Cerebellar cortex (tissue), 1 donor: Measurements from ENCODE around the gene PUDP.
"Not testable (repeated sequence)": the region's sequence is repeated elsewhere in the genome, so short reads cannot be mapped to it uniquely, and the experiment has no call there.

ENCODE experiments used
- DNase-seq: peaks from one replicate; pipeline ENCODE4 v3.0.0-alpha.2; 2015; ENCODE audit warnings: low spot score

The PUDP gene

DNA sequence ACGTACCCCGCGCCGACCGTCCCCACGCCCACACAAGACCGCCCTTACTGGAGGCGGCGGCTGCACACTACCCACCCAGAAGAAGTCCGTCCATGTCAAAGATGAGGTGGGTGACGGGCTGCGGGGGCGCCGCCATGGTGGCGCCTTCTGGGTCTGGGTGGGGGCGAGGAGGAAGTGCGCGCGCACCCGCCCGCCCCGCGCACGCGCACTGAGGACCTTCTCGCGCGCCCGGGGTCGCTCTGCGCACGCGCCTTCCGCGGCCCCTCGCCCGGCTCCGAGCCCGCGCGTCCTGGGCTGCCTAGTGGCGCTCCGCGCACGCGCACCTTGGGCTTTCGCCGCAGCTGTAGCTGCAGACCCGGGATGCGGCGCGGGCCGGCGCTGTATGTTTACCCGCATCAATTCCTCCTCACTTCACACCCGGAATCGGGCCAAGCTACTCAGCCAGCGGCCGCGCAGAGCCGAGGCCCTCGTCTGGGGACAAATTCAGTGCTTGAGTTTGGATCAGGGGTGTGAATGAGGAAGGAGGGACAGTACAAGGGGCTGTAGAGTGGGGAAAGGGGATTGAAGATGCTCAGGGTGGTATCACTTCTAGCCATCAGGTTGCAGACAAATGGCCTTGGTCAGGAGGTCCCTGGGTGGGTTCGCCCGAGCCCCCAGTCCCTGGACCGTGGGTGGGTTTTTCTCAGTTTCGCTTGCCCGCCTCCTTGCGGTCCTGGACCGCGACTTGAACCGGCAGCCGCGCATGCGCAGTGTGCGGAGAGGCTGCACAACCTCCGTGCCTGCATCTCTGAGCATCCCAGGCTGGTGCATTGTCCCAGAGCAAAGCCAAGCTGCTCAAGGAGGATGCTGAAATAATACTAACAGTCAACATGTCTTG lies at the start of gene PUDP:
PUDP (minus strand) TSS at position 176 of the 877 bp plus-strand sequence; CDS start at position 136, 40 bp downstream.
- peak; percentile 73 for DNase-seq

DNA sequence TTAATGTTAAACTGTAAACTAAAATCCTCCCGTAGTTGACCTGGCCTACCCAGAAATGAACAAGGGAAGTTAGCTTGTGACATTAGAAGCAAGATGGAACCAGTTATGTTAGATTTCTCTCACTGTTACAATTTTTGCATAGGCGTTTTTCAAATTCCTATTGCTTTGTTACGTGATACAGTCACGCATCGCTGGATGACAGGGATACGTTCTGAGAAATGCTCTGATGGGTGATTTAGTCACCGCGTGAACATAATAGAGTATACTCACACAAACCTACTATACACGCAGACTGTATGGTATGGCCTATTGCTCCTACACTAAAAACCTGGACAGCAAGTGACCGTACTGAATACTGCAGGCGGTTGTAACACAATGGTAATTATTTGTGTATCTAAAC lies 46.7 kb upstream of the PUDP start:
- DNase-seq = no peak

DNA sequence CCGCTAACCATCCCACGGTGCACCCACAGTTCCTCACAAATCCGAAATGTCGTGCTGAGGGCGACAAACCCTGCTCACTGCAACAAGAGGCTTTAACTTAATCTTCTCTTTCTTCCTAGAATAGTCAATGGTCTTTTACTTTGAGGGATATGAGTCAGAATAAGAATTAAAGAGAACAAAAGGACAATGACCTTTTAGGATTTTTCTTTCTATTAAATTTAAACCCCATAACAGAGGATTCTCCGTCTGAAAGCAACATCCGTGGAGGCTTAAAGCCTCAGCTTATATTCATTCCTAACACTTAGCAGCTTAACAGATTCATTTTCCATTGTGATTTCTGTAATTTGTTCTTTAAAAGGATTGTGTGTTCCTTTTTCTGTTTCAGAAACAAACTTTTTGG lies 44.9 kb upstream of the PUDP start:
- DNase-seq = no peak

DNA sequence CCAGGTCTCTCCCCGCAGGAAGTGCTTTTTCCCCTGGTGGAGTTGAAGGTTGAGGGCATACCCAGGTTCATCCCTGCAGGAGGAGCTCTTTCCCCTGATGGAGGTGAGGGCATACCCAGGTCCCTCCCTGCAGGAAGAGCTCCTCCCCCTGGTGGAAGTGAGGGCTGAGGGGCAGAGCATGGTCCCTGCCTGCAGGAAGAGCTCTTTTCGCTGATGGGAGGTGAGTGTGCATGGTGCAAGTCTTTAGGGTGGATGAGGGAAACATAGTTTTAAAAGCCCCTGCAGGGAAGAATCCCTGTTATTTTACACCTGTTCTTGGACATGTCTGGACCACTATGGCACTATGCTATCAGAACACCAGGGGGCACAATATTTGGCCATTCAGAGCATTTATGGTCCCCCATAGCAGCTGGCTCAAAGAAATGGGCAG lies 43.7 kb upstream of the PUDP start:
- no peak for DNase-seq

DNA sequence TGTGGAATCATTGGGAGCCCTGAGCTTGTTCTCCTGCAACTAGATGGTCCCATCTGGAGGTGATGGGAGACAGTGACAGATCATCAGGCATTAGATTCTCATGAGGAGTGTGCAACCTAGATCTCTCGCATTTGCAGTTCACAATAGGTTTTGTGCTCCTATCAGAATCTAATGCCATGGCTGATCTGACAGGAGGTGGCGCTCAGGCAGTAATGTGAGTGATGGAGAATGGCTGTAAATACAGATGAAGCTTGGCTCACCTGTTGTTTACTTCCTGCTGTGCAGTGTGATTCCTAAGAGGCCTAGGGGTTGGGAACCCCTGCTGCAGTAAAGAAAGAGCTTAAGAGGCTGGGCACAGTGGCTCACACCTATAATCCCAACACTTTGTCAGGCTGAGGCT lies 42.2 kb upstream of the PUDP start:
- DNase-seq = no peak

GRCh38 chrX:7188672-7189071 lies 40.7 kb upstream of the PUDP start:
- DNase-seq = no peak

- DNase-seq = no peak
Observed at GRCh38 chrX:7184816-7185215, 36.9 kb upstream of the PUDP start.

DNA sequence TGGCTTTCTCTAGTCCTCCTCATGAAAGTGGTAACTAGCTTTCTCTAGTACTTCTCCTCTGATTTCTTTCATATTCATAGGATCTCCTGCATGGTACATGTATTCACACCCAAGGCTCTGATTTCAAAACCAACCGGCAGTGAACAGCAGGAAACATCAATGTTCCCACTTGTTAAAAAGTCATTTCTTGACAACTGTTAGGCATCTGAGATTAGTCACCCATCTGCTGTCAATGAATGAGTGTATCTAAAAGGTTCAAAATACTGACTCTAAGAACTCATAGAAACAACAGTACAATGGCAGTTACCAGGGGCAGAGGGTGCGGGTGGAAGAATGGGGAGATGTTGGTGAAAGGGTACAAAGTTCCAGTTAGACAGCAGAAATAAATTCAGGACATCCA lies 31.5 kb upstream of the PUDP start:
- no peak for DNase-seq

DNA sequence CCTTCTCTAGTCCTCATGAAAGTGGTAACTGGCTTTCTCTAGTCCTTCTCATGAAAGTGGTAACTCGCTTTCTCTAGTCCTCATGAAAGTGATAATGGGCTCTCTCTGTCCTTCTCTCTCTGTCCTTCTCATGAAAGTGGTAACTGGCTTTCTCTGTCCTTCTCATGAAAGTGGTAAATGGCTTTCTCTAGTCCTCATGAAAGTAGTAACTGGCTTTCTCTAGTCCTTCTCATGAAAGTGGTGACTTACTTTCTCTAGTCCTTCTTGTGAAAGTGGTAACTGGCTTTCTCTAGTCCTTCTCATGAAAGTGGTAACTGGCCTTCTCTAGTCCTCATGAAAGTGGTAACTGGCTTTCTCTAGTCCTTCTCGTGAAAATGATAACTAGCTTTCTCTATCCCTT lies 30.9 kb upstream of the PUDP start:
- DNase-seq = not testable (repeated sequence)

DNA sequence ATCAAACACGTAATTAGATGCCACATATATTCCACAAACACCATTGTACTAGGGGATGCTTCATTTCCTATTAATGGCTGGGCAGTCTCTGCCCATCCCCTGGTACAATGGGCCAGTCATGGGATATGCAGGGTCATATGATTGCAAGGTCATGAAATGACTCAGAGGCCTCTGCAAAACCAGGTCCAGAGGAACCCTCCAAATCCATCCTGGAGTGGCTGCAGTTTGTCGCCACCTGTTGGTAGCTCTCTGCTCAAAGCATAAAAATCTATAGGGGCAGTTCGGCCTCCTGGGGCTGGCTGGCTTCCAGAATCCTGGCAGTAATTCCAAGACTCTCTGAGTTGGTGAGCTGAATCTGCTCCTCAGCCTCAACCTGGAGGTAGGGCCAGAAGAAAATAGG lies 22.9 kb upstream of the PUDP start:
- DNase-seq = no peak

- no peak for DNase-seq
Observed at GRCh38 chrX:7169627-7170026, 21.7 kb upstream of the PUDP start.

GRCh38 chrX:7168371-7168770 lies 20.4 kb upstream of the PUDP start:
- DNase-seq = no peak

- no peak for DNase-seq
Observed at GRCh38 chrX:7164174-7164573, 16.2 kb upstream of the PUDP start.

DNA sequence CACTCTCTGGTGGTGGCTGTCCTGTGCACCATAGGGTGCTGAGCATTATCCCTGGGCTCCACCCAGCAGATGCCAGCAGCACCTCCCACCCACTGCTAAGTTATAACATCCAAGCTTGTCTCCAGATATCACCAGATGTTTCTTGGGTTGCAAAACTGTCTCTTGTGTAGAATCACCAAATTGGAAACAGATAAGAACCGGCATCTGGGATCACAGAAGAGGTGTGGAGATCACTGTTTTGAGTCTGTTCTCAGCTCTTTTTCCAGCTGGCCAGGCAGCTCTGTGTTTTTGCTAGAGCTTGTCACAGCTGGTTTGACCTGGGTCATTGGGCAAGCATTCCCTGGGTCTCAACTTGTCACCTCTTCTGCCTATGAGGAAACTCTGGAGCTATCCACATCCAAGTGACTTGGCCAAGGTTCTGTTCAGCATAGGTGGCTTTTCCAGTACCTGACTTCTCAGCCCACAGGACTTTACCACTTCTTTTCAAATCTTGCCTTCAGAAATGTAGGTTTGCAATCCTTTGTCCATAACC lies 15.3 kb upstream of the PUDP start:
- no peak for DNase-seq

DNA sequence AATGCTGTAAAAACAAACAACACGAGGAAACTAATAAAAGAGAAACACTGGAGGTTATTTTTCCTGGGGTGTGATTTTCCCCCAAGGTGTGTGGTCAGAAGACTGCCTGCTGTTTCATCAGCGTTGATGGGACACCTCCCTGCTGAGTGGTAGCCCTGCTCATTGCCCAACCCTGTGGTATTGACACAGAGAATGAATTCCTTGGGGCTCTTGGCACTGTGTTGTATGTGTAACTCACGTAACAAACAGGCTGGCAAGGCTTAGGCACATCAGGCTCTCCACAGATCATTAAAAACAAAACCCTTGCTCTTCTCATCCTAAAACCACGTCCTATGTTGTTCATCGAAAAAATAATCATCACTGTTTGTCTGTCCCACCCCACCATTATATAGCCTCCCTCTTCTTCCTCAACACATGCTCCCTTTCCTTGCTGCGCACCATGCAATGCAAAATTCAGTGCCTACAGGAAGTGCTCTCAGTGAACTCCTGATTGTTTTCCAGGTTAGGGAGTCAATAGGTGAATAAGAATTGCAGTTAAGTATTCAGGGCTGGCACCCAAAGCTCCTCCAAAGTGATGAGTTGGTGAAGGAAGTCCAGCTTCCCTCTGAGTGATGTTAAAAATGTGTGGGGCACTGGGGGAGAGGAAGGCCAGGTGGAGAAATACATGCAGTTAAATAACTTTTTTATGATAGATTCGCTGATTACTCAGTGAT lies 11.4 kb upstream of the PUDP start:
- no peak for DNase-seq

DNA sequence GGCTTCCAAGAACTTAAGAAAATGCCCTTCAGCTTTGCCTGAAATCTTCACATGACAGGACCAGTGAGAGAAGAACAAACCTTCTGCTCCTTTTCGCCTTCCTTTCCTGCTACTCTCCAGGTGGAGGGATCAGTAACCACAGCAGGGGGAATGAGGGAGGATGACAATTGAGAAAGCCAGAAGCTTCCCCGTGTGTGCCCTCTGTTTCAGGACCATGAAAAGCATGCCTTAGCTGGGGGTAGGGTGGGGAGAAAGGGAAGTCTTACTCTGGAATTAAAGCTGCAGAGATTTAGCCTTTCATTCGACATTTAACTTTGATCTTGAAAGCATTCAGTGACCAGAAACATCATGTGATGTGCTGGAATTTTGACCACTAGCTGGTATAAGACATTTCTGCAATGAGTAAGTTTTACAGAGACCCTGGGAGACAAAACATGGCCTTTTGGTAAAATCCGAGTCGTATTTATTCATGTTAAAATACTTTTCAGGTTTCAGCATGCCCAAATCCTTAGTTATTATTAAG lies 10.6 kb upstream of the PUDP start:
- DNase-seq = no peak

DNA sequence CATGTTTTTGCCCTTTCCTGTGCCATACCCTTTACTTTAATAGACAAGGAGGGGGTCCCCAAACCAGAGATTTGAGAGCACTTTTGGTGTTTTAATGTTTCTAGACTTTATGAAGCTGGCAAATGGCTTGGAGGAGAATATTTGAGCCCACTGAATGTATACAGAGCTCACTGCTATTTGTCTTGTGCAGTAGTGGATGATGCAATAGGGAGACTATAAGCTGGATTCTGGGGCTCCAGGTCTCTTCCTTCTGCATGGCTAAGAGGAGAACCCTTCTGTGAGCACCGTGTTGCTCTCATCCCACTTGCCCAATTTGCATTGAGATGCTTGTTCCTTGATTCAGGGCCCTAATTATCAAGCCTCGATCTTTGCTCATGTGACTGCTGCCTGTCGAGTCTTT lies 8.9 kb upstream of the PUDP start:
- no peak for DNase-seq

GRCh38 chrX:7155163-7155562 lies 7.2 kb upstream of the PUDP start:
- DNase-seq = no peak

DNA sequence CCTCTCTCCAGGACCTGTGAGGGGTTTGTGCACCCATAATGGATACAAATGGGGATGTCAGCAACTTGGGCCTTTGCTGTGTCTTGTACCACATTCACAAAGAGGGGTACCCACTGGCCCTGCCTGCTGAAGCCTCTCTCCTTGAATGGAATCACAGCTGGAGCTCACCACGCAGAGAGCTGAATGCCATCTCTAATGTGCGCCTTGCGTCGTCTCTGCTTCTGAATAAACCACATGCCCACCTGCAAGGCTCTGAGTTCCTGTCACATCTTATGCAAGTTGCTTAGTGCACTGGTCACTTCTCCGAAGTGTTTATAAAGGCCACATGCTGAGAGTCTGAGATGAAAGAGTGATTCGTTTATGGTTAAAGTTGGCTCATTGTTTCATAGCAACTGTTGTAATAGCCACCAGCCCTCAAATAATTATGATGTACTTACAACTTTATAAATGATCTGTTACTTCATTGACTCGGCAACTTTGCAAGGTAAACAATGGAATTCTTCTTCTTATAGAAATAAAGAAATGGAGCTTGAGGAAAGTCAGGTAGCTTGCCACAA lies 6.2 kb upstream of the PUDP start:
- DNase-seq = no peak

GRCh38 chrX:7153231-7153630 lies 5.3 kb upstream of the PUDP start:
- DNase-seq = no peak

GRCh38 chrX:7149411-7149810 lies 1.5 kb upstream of the PUDP start:
- DNase-seq = no peak

DNA sequence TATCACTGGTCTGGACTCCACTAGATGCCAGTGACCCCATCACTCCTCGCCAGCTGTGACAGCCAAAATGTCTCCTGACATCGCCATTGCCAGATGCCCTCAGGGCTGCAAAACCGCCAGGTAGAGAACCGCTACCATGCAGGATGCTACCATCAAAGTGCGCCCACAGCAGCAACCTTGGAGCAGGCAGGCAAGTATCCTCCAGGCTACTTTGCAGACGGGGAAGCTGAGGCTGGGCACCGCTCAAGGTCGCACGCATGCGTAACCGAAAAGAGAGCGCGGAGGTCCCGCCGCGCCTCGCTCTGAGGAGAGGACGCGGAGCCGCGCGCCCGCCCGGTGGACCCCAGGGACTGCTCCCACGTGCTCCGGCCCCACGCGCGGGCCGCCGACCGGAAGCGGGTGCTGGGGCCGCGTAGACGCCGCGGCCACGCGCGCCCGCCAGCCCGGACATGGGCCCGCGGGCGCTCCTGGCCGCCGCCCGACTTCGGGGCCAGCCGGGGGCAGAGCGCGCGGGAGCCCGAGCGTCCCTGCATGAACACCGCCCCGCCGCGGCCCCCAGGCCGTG lies 458 bp downstream of the PUDP start, which contains the start of gene STS:
STS (plus strand) TSS at position 300 of the 565 bp plus-strand sequence. CDS start 105,488 bp downstream, outside the sequence.
- peak; percentile 32 for DNase-seq
